ENCODE results near the gene ALPI. TPM values are rescaled to one million over a fixed set of nuclear protein-coding genes. Genes with fewer than 3 reads are reported as not detected.
A peak's percentile ranks its signal among the peaks of the same experiment; 100 is the strongest.

Gene ALPI
- total RNA-seq, 1 donor from 2014 or later: not detected

- Mint-ChIP-seq H3K4me3 (no peak overlapping the region), H3K4me1 (peaks cover 13% of the 10 kb centered on the region), H3K27me3 (ENCODE audit: insufficient read depth, low read depth) (peaks cover 40% of the 10 kb centered on the region), H3K27ac (no peak overlapping the region), H3K36me3 (no peaks in the 10 kb centered on the region), H3K9me3 (peaks cover 2% of the 10 kb centered on the region)
- Histone ChIP-seq H3F3A (ENCODE audit: low read depth) (no peaks in the 10 kb centered on the region), H3K9ac (no peak overlapping the region), H3K9me3 (ENCODE audit: low read depth) (no peaks in the 10 kb centered on the region), H4K20me1 (ENCODE audit: low read depth) (peaks cover 8% of the 10 kb centered on the region), H3K27me3 (peaks cover 38% of the 10 kb centered on the region), H3K79me2 (ENCODE audit: low read depth) (no peaks in the 10 kb centered on the region), H2AFZ (replicated peaks) (no peak overlapping the region), H3K4me1 (peaks cover 3% of the 10 kb centered on the region), H3K36me3 (no peaks in the 10 kb centered on the region), H3K4me3 (no peak overlapping the region), H3K27ac (no peak overlapping the region), H3K4me2 (no peak overlapping the region)
- TF ChIP-seq CTCF (IDR thresholded peaks at IDR 0.05): no peak
- no peak for TF ChIP-seq EZH2phosphoT487 (IDR thresholded peaks at IDR 0.05)
- no peak for TF ChIP-seq EZH2 (IDR thresholded peaks at IDR 0.05)
- DNase-seq (ENCODE audit: low spot score): no peak
Observed at GRCh38 chr2:232480201-232481190, 24.5 kb downstream of the ALPI start.

GRCh38 chr2:232481322-232482140, 25.6 kb downstream of the ALPI start:
- no peaks in the 10 kb centered on the region for H3K79me2 ChIP-seq (ENCODE audit: low read depth)
- no peak overlapping the region for H3K27ac ChIP-seq
- H3K4me1 Mint-ChIP-seq: peaks cover 10% of the 10 kb centered on the region
- peaks cover 37% of the 10 kb centered on the region for H3K27me3 Mint-ChIP-seq (ENCODE audit: insufficient read depth, low read depth)
- H3K27ac Mint-ChIP-seq: peak overlapping the region; percentile 76
- H3K9me3 Mint-ChIP-seq: peaks cover 2% of the 10 kb centered on the region
- H3F3A ChIP-seq (ENCODE audit: low read depth): no peaks in the 10 kb centered on the region
- no peak overlapping the region for H3K4me2 ChIP-seq
- no peak for TF ChIP-seq EZH2phosphoT487 (IDR thresholded peaks at IDR 0.05)
- TF ChIP-seq EZH2 (IDR thresholded peaks at IDR 0.05): no peak
- TF ChIP-seq CTCF (IDR thresholded peaks at IDR 0.05): no peak
- H3K4me3 Mint-ChIP-seq: no peak overlapping the region
- H3K27me3 ChIP-seq: peaks cover 48% of the 10 kb centered on the region
- no peaks in the 10 kb centered on the region for H3K9me3 ChIP-seq (ENCODE audit: low read depth)
- no peak overlapping the region for H3K9ac ChIP-seq
- DNase-seq (ENCODE audit: low spot score): no peak
- H4K20me1 ChIP-seq (ENCODE audit: low read depth): peaks cover 19% of the 10 kb centered on the region
- H3K36me3 Mint-ChIP-seq: no peaks in the 10 kb centered on the region
- H3K36me3 ChIP-seq: no peaks in the 10 kb centered on the region
- H3K4me1 ChIP-seq: peaks cover 9% of the 10 kb centered on the region
- no peak overlapping the region for H3K4me3 ChIP-seq
- no peak overlapping the region for H2AFZ ChIP-seq (replicated peaks)

GRCh38 chr2:232482301-232483238, 26.6 kb downstream of the ALPI start:
- no peak overlapping the region for H3K27ac ChIP-seq
- no peak overlapping the region for H3K4me2 ChIP-seq
- H3K79me2 ChIP-seq (ENCODE audit: low read depth): no peaks in the 10 kb centered on the region
- H3K4me3 Mint-ChIP-seq: no peak overlapping the region
- no peak for DNase-seq (ENCODE audit: low spot score)
- H3K9me3 ChIP-seq (ENCODE audit: low read depth): no peaks in the 10 kb centered on the region
- H3K9ac ChIP-seq: no peak overlapping the region
- no peaks in the 10 kb centered on the region for H3K36me3 ChIP-seq
- peaks cover 10% of the 10 kb centered on the region for H3K4me1 Mint-ChIP-seq
- H3K4me3 ChIP-seq: no peak overlapping the region
- peaks cover 4% of the 10 kb centered on the region for H3F3A ChIP-seq (ENCODE audit: low read depth)
- H3K36me3 Mint-ChIP-seq: no peaks in the 10 kb centered on the region
- H3K4me1 ChIP-seq: peaks cover 16% of the 10 kb centered on the region
- no peak for TF ChIP-seq EZH2 (IDR thresholded peaks at IDR 0.05)
- TF ChIP-seq CTCF (IDR thresholded peaks at IDR 0.05): no peak
- TF ChIP-seq EZH2phosphoT487 (IDR thresholded peaks at IDR 0.05): no peak
- no peak overlapping the region for H3K27ac Mint-ChIP-seq
- H3K9me3 Mint-ChIP-seq: peaks cover 2% of the 10 kb centered on the region
- H2AFZ ChIP-seq (replicated peaks): no peak overlapping the region
- peaks cover 23% of the 10 kb centered on the region for H4K20me1 ChIP-seq (ENCODE audit: low read depth)
- peaks cover 37% of the 10 kb centered on the region for H3K27me3 Mint-ChIP-seq (ENCODE audit: insufficient read depth, low read depth)
- H3K27me3 ChIP-seq: peaks cover 59% of the 10 kb centered on the region
